GM19438 (cell line): ENCODE results near the gene SNX1.
"Not testable (repeated sequence)": the region's sequence is repeated elsewhere in the genome, so short reads cannot be mapped to it uniquely, and the experiment has no call there.

Source experiments
- ATAC-seq: cut with Tn5 transposase; IDR thresholded peaks from one replicate; pipeline ENCODE4 v1.9.1; 2021; ENCODE audit warnings: low read depth; ENCODE audit not compliant: unreplicated experiment

SNX1 gene

GRCh38 chr15:64110950-64111678 is 15.3 kb downstream of the SNX1 start:
- ATAC-seq = no peak

GRCh38 chr15:64111679-64112050 is 15.9 kb downstream of the SNX1 start:
- ATAC-seq = no peak

GRCh38 chr15:64112073-64112772 is 16.4 kb downstream of the SNX1 start:
- no peak for ATAC-seq

- no peak for ATAC-seq
These were observed 17.1 kb downstream of the SNX1 start for GRCh38 chr15:64112904-64113303.

DNA sequence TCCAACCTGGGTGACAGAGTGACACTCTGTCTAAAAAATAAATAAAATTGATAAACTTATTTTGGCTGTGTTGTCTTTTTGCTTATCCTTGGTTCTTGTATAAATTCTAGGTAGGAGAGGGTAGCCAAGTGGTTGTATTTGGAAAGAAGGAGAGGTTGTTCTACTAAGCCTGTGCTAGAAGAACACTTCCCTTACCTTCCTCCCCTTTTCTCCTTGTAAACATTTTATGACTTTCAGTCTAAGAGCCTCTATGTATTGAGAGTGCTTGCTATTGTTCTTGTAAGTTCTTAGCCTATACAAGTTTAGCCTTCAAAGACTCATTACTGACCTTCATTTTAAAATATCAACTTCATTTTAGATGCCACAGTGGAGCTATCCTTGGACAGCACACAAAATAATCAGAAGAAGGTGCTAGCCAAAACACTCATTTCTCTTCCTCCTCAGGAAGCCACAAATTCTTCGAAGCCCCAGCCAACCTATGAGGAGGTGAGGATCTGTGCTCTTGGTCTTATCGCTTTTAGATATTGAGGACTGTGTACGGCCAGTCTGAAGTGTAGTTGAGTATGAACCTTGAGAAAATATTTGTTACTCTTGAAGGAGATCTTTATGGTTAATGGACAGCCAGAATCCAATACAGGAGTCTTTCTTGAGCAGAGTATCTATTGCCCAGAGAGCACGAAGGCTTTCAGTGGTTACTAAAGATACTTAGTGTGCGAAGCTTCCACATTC is 22.1 kb downstream of the SNX1 start:
- ATAC-seq = no peak

DNA sequence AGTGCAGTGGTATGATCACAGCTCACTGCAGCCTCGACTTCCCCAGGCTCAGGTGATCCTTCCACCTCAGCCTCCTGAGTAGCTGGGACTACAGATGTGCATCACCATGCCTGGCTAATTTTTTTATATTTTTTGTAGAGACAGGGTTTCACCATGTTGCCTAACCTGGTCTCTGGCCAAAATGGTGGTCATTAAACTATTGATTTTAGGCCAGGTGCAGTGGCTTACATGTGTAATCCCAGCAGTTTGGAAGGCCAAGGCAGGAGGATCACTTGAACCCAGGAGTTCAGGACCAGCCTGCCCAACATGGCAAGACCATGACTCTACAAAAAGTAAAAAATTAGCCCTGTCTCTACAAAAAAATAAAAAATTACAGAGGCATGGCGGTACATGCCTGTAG is 24.5 kb downstream of the SNX1 start:
- ATAC-seq = not testable (repeated sequence)

DNA sequence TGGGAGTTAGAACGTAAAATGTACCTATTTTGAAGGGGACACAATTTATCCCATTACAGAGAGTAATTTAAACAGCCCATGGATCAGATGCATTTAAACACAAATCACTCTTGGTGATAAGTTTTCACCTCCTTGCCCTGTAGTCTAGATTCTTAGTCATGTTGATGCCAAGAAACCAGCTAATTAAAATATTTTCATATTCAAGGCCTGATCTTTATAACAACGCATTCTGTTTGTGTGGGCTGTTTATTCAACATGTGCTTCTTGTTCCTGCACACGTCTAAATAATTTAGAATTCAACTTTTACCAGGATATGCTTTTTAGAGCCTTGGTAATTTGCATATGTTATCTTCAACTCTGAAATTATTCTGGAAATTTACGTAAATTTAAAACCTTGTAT is 25.8 kb downstream of the SNX1 start:
- no peak for ATAC-seq

GRCh38 chr15:64122444-64122843 is 26.7 kb downstream of the SNX1 start:
- no peak for ATAC-seq

DNA sequence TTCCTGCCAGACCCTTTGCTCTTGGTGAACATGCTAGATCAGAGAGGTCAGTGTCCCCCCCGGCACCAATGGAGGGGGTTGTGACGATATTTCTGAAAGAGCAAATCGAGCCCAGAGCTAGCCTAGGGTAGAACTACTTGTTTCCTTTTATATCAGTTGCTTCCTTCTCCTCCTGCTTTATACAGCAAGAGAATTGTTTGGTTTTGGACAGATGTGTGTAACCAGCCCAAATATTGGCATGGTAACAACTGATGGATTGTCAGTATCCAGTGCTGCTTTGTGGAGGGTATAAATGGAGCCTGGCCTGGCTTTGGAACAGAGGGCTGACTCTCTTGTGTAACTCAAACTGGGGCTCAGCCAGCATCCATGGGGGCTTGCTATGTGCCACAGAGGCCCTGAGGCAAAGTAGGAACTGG is 27.2 kb downstream of the SNX1 start:
- no peak for ATAC-seq

DNA sequence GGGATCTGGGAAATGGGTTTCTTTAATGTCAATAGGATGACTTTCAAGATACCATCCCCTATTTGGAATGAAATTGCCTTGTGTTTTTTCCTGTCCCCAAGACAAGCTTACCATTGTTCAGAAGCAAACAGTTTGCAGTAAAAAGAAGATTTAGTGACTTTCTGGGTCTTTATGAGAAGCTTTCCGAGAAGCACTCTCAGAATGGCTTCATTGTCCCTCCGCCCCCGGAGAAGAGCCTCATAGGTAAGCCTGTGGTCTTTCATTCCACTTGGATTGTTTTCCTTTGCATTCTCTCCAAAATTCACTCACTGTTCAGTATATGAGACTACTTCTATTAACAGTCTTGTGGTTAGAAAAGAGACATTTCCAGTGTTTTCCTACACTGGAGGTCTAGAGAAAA is 30.2 kb downstream of the SNX1 start:
- ATAC-seq = no peak

- no peak for ATAC-seq
These were observed 31.9 kb downstream of the SNX1 start for GRCh38 chr15:64127521-64128270.

DNA sequence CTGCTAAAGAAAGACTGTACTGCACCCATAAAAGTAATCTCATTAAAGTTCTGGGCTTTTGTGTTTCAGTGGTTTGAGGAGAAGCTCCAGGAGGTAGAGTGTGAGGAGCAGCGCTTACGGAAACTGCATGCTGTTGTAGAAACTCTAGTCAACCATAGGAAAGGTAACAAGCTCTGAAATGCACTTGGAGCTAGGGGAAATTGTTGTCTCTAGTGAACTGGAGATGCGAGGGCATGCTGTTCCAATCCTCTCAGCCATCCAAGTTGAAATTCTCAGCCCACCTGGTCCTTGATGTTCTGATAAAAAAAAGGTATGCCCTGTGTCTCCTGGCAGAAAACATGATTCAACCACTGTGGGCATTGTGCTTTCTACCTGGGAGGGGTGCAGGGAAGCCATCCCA is 34.4 kb downstream of the SNX1 start:
- no peak for ATAC-seq

GRCh38 chr15:64131547-64131946 is 35.8 kb downstream of the SNX1 start:
- ATAC-seq = no peak

- no peak for ATAC-seq
These were observed 36.4 kb downstream of the SNX1 start for GRCh38 chr15:64132217-64132616.

- no peak for ATAC-seq
These were observed 38.0 kb downstream of the SNX1 start for GRCh38 chr15:64133623-64134344.

DNA sequence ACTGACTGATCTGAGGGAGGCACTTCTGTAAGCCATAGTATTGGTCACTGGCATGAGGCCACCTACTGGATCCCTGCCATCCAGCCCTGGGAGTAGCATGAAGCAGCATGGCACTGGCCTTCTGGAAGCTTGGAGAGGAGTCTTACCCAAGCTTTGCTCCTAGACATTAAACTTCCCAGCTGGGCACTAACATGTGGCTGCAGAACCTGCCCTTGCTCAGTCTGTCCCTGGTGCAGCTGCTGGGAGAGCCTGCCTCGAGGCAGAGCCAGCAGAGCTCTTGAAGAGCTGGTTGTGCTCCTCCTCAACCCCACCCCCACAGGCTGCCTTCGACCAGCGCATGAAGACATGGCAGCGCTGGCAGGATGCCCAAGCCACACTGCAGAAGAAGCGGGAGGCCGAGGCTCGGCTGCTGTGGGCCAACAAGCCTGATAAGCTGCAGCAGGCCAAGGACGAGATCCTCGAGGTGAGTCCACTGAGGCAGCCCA is 38.6 kb downstream of the SNX1 start:
- no peak for ATAC-seq

- ATAC-seq = no peak
These were observed 40.6 kb downstream of the SNX1 start for GRCh38 chr15:64136347-64136746.

- ATAC-seq = no peak
These were observed 41.5 kb downstream of the SNX1 start for GRCh38 chr15:64137226-64137833.

GRCh38 chr15:64138331-64138941 is 42.7 kb downstream of the SNX1 start:
- no peak for ATAC-seq
